B cell (primary cell): ENCODE results near the gene SNX11. TPM values are rescaled to one million over a fixed set of nuclear protein-coding genes. Genes with fewer than 3 reads are reported as not detected.

Source experiments
- ATAC-seq: fragments of 200-7000 bp; cut with Tn5 transposase; one replicate; pipeline ENCODE4 v1.10.0; 2021; ENCODE audit warnings: low read depth, mild to moderate bottlenecking, moderate number of reproducible peaks, moderate library complexity
- CTCF ChIA-PET: fragments of 350-600 bp; sonication (Branson Sonifier 250); formaldehyde crosslinking; loops from one replicate; lab custom pipeline; 2021; ENCODE audit warnings: antibody characterized with exemption, inconsistent platforms; lab: Charles Lee
- POLR2A ChIA-PET: fragments of 350-600 bp; sonication (Branson Sonifier 250); formaldehyde crosslinking; loops from one replicate; lab custom pipeline; 2021; ENCODE audit warnings: antibody characterized with exemption; lab: Charles Lee
- DNase-seq: peaks from one replicate; pipeline ENCODE4 v3.0.0; 2013
- H2AFZ ChIP-seq: 2 replicates; pipeline ENCODE4 v1.6.1; 2012; ENCODE audit warnings: mild to moderate bottlenecking, low read depth, low read length; ENCODE audit not compliant: insufficient read depth, poor library complexity, severe bottlenecking
- H3K27ac ChIP-seq, 2 donors: 1 replicate in 1 of 2; 2 replicates in 1 of 2; pipeline ENCODE4 v1.5.1; 2012 to 2013; ENCODE audit warnings: low read length in 2 of 2, mild to moderate bottlenecking in 2 of 2, moderate library complexity in 1 of 2
- H3K27me3 ChIP-seq, 4 experiments: fragments of 200-600 bp in 1 of 4; sonication (generic) in 1 of 4; replicated peaks in 1 of 4; 1 replicate in 2 of 4; 2 replicates in 2 of 4; pipeline versions ENCODE4 v1.6.1 to v1.7.0; 2013 to 2016; ENCODE audit warnings: low read length in 3 of 4, mild to moderate bottlenecking in 2 of 4, mixed read lengths in 1 of 4, moderate library complexity in 1 of 4; ENCODE audit not compliant: insufficient read depth in 4 of 4, control insufficient read depth in 3 of 4; ENCODE audit errors: control extremely low read depth in 1 of 4
- H3K36me3 ChIP-seq, 2 experiments: replicated peaks in 1 of 2; 1 replicate in 1 of 2; 2 replicates in 1 of 2; pipeline versions ENCODE4 v1.6.1 to v1.7.1; 2013; ENCODE audit warnings: low read length in 1 of 2; ENCODE audit not compliant: insufficient read depth in 2 of 2, control insufficient read depth in 1 of 2; ENCODE audit errors: control extremely low read depth in 1 of 2, extremely low read depth in 1 of 2
- H3K4me1 ChIP-seq, 2 donors: fragments of 200-600 bp in 1 of 2; sonication (generic) in 1 of 2; 1 replicate in 1 of 2; 2 replicates in 1 of 2; pipeline versions ENCODE4 v1.5.1 to v1.6.1; 2013 to 2017; ENCODE audit warnings: low read length in 2 of 2; ENCODE audit not compliant: control insufficient read depth in 2 of 2, insufficient read depth in 2 of 2
- H3K4me2 ChIP-seq: replicated peaks from 2 replicates; pipeline ENCODE3; 2012; ENCODE audit warnings: mild to moderate bottlenecking, low read depth, low read length; ENCODE audit not compliant: poor library complexity, severe bottlenecking
- H3K4me3 ChIP-seq, 5 experiments: fragments of 200-600 bp in 1 of 5; sonication (generic) in 1 of 5; 1 replicate in 3 of 5; 2 replicates in 2 of 5; pipeline versions ENCODE4 v1.5.1 to v1.7.0; 2011 to 2016; ENCODE audit warnings: low read length in 4 of 5, mild to moderate bottlenecking in 4 of 5, low read depth in 2 of 5, control low read depth in 1 of 5, moderate library complexity in 1 of 5; ENCODE audit not compliant: insufficient read depth in 1 of 5; ENCODE audit errors: control extremely low read depth in 1 of 5, extremely low read depth in 1 of 5
- H3K79me2 ChIP-seq: fragments of 200-600 bp; sonication (generic); one replicate; pipeline ENCODE4 v1.6.0; 2016; ENCODE audit warnings: low read length; ENCODE audit not compliant: control insufficient read depth, insufficient read depth
- H3K9ac ChIP-seq: fragments of 200-600 bp; sonication (generic); 2 replicates; pipeline ENCODE4 v1.6.1; 2017; ENCODE audit warnings: mild to moderate bottlenecking, low read length, moderate library complexity
- H3K9me3 ChIP-seq, 3 donors: one replicate each; pipeline versions ENCODE4 v1.6.1 to v1.7.1; 2013; ENCODE audit warnings: low read length in 2 of 3; ENCODE audit not compliant: control insufficient read depth in 2 of 3, insufficient read depth in 1 of 3; ENCODE audit errors: control extremely low read depth in 1 of 3
- H4K20me1 ChIP-seq: 2 replicates; pipeline ENCODE4 v1.6.0; 2012; ENCODE audit warnings: mild to moderate bottlenecking, low read length; ENCODE audit not compliant: insufficient read depth, control insufficient read depth, poor library complexity, severe bottlenecking
- H3K27ac Mint-ChIP-seq: one replicate; pipeline ENCODE4 v1.8.0; 2021; ENCODE audit warnings: mixed read lengths
- H3K27me3 Mint-ChIP-seq: one replicate; pipeline ENCODE4 v1.8.0; 2021; ENCODE audit warnings: mixed read lengths
- H3K4me1 Mint-ChIP-seq: one replicate; pipeline ENCODE4 v1.8.0; 2021; ENCODE audit warnings: mixed read lengths
- H3K4me3 Mint-ChIP-seq: one replicate; pipeline ENCODE4 v1.8.0; 2021; ENCODE audit warnings: mixed read lengths
- H3K9me3 Mint-ChIP-seq: one replicate; pipeline ENCODE4 v1.8.0; 2022; ENCODE audit warnings: mixed read lengths; ENCODE audit not compliant: insufficient read depth
- EZH2 ChIP-seq: IDR thresholded peaks from 2 replicates; pipeline ENCODE4 v1.6.1; 2012; ENCODE audit warnings: borderline replicate concordance, low read depth, mild to moderate bottlenecking, moderate library complexity, low read length; ENCODE audit not compliant: insufficient read depth, poor library complexity, severe bottlenecking
- WGBS: methylation state at CpG from one replicate; pipeline ENCODE4 v1.1.5; 2013; ENCODE audit warnings: missing lambda C conversion rate; ENCODE audit not compliant: insufficient coverage; 5-methylcytosine and 5-hydroxymethylcytosine counted together
- intact Hi-C: fragments of 100-400 bp; cut with micrococcal nuclease; formaldehyde crosslinking; loops from one replicate; pipeline ENCODE4 v1.10.0; 2022
- polyA plus RNA-seq: library from polyadenylated mRNA; depleted of rRNA; stranded (reverse); fragments of >200 nt; gene quantifications from 2 replicates; pipeline ENCODE4 v1.2.3, GENCODE V29; 2012
- total RNA-seq, 2 donors: library from RNA; stranded (reverse); fragments of 120-200 nt in 1 of 2; gene quantifications; 1 replicate in 1 of 2; 2 replicates in 1 of 2; pipeline versions ENCODE4 v1.2.3 to v1.2.4, GENCODE V29; 2013 to 2022
- TF ChIP-seq, protein P1 (sequence below): fragments of 200-600 bp; IDR thresholded peaks from one replicate; pipeline ENCODE4 v1.8.0; 2022; ENCODE audit warnings: antibody characterized with exemption, mild to moderate bottlenecking

The SNX11 gene
- total and polyA plus RNA-seq, 2 donors (not counting 1 experiment from before 2014, with no cell fraction given) = 25.6 to 42.0 TPM

DNA sequence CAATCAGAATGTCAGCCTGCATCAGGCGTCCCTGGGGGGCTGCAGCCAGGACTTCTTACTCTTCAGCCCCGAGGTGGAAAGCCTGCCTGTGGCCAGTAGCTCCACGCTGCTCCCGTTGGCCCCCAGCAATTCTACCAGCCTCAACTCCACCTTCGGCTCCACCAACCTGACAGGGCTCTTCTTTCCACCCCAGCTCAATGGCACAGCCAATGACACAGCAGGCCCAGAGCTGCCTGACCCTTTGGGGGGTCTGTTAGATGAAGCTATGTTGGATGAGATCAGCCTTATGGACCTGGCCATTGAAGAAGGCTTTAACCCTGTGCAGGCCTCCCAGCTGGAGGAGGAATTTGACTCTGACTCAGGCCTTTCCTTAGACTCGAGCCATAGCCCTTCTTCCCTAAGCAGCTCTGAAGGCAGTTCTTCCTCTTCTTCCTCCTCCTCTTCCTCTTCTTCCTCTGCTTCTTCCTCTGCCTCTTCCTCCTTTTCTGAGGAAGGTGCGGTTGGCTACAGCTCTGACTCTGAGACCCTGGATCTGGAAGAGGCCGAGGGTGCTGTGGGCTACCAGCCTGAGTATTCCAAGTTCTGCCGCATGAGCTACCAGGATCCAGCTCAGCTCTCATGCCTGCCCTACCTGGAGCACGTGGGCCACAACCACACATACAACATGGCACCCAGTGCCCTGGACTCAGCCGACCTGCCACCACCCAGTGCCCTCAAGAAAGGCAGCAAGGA is 49.0 kb upstream of the SNX11 start:
- H3K27me3 Mint-ChIP-seq = no peaks in the 10 kb centered on the region
- ChIA-PET CTCF (interaction anchor here (0.7 to 2.8 kb wide), 10 partner anchors 9 to 80 kb away, joined by 3 to 13 read pairs (median 4); no protein-coding TSS in a partner anchor), POLR2A (no interaction called here)
- ATAC-seq (no peak), DNase-seq (no peak)
- intact Hi-C loops = no loop called here
- H4K20me1 ChIP-seq = peaks cover 45% of the 10 kb centered on the region
- H2AFZ ChIP-seq = no peak overlapping the region
- peaks cover 28% of the 10 kb centered on the region for H3K79me2 ChIP-seq
- H3K9me3 ChIP-seq = no peaks in the 10 kb centered on the region
- no peak overlapping the region for H3K9ac ChIP-seq
- peak overlapping the region; percentile 41 for H3K27ac Mint-ChIP-seq
- WGBS = 98% methylated on average over 9 of the region's 11 CpGs
- H3K9me3 Mint-ChIP-seq = no peaks in the 10 kb centered on the region
- H3K4me2 ChIP-seq = no peak overlapping the region
- H3K27me3 ChIP-seq = no peaks in the 10 kb centered on the region
- no peak for TF ChIP-seq EZH2
- TF ChIP-seq, protein P1, sequence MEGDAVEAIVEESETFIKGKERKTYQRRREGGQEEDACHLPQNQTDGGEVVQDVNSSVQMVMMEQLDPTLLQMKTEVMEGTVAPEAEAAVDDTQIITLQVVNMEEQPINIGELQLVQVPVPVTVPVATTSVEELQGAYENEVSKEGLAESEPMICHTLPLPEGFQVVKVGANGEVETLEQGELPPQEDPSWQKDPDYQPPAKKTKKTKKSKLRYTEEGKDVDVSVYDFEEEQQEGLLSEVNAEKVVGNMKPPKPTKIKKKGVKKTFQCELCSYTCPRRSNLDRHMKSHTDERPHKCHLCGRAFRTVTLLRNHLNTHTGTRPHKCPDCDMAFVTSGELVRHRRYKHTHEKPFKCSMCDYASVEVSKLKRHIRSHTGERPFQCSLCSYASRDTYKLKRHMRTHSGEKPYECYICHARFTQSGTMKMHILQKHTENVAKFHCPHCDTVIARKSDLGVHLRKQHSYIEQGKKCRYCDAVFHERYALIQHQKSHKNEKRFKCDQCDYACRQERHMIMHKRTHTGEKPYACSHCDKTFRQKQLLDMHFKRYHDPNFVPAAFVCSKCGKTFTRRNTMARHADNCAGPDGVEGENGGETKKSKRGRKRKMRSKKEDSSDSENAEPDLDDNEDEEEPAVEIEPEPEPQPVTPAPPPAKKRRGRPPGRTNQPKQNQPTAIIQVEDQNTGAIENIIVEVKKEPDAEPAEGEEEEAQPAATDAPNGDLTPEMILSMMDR = no peak
- H3K36me3 ChIP-seq = peaks cover 4 to 68% of the 10 kb centered on the region in 2 experiments
- H3K4me1 Mint-ChIP-seq = peaks cover 26% of the 10 kb centered on the region
- H3K27ac ChIP-seq = no peak overlapping the region
- H3K4me3 ChIP-seq = no peak overlapping the region
- no peak overlapping the region for H3K4me3 Mint-ChIP-seq
- peaks cover 18 to 22% of the 10 kb centered on the region in 2 donors for H3K4me1 ChIP-seq

DNA sequence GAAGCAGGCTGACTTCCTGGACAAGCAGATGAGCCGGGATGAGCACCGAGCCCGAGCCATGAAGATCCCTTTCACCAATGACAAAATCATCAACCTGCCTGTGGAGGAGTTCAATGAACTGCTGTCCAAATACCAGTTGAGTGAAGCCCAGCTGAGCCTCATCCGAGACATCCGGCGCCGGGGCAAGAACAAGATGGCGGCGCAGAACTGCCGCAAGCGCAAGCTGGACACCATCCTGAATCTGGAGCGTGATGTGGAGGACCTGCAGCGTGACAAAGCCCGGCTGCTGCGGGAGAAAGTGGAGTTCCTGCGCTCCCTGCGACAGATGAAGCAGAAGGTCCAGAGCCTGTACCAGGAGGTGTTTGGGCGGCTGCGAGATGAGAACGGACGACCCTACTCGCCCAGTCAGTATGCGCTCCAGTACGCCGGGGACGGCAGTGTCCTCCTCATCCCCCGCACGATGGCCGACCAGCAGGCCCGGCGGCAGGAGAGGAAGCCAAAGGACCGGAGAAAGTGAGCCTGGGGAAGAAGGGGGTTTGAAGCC is 48.4 kb upstream of the SNX11 start:
- Histone ChIP-seq H3K79me2 (peaks cover 21% of the 10 kb centered on the region), H3K9me3 (no peaks in the 10 kb centered on the region), H3K27ac (no peak overlapping the region), H3K4me2 (no peak overlapping the region), H3K4me3 (no peak overlapping the region), H2AFZ (no peak overlapping the region), H4K20me1 (peaks cover 39% of the 10 kb centered on the region), H3K36me3 (peaks cover 4 to 62% of the 10 kb centered on the region in 2 experiments), H3K27me3 (no peaks in the 10 kb centered on the region), H3K4me1 (peaks cover 18 to 22% of the 10 kb centered on the region in 2 donors), H3K9ac (no peak overlapping the region)
- ChIA-PET CTCF (interaction anchor here (0.7 to 2.8 kb wide), 5 partner anchors 15 to 1912 kb away, joined by 4 to 13 read pairs (median 5); no protein-coding TSS in a partner anchor), POLR2A (no interaction called here)
- DNase-seq (no peak), ATAC-seq (no peak)
- Mint-ChIP-seq H3K27me3 (no peaks in the 10 kb centered on the region), H3K4me3 (no peak overlapping the region), H3K27ac (no peak overlapping the region), H3K4me1 (peaks cover 21% of the 10 kb centered on the region), H3K9me3 (no peaks in the 10 kb centered on the region)
- no peak for TF ChIP-seq EZH2
- TF ChIP-seq, protein P1 = no peak
- WGBS = 98% methylated on average over 29 of the region's 32 CpGs
- intact Hi-C loops = no loop called here
